GF-D8 (cell line): ENCODE results near the gene PGF.

Source experiments
- DNase-seq: peaks from one replicate; lab custom pipeline; 2025; lab: John Stamatoyannopoulos, UW

PGF gene

GRCh38 chr14:74919421-74920165 is 35.8 kb downstream of the PGF start:
- DNase-seq, result no peak

GRCh38 chr14:74918380-74918779 is 37.0 kb downstream of the PGF start:
- no peak for DNase-seq

GRCh38 chr14:74917646-74918081 is 37.7 kb downstream of the PGF start:
- DNase-seq, result no peak

- no peak for DNase-seq
Measured at GRCh38 chr14:74917178-74917543, 38.2 kb downstream of the PGF start.

- DNase-seq, result no peak
Measured at GRCh38 chr14:74915826-74916225, 39.6 kb downstream of the PGF start.

GRCh38 chr14:74915426-74915825 is 40.0 kb downstream of the PGF start:
- no peak for DNase-seq

- no peak for DNase-seq
Measured at GRCh38 chr14:74913986-74914573, 41.3 kb downstream of the PGF start.

GRCh38 chr14:74913393-74913910 is 41.9 kb downstream of the PGF start:
- no peak for DNase-seq

GRCh38 chr14:74912801-74913200 is 42.6 kb downstream of the PGF start:
- DNase-seq, result no peak

- DNase-seq, result no peak
Measured at GRCh38 chr14:74912111-74912510, 43.3 kb downstream of the PGF start.

- DNase-seq, result no peak
Measured at GRCh38 chr14:74911704-74912103, 43.7 kb downstream of the PGF start.

GRCh38 chr14:74911221-74911620 is 44.2 kb downstream of the PGF start:
- no peak for DNase-seq

GRCh38 chr14:74910556-74910955 is 44.8 kb downstream of the PGF start:
- DNase-seq, result no peak

- DNase-seq, result no peak
Measured at GRCh38 chr14:74909911-74910310, 45.5 kb downstream of the PGF start.

GRCh38 chr14:74909501-74909900 is 45.9 kb downstream of the PGF start:
- DNase-seq, result no peak

- no peak for DNase-seq
Measured at GRCh38 chr14:74908861-74909341, 46.5 kb downstream of the PGF start.

GRCh38 chr14:74907744-74908143 is 47.7 kb downstream of the PGF start:
- no peak for DNase-seq

GRCh38 chr14:74906925-74907521 is 48.4 kb downstream of the PGF start:
- no peak for DNase-seq

GRCh38 chr14:74905595-74906142 is 49.7 kb downstream of the PGF start:
- no peak for DNase-seq

- no peak for DNase-seq
Measured at GRCh38 chr14:74904635-74905503, 50.5 kb downstream of the PGF start.

- no peak for DNase-seq
Measured at GRCh38 chr14:74902941-74903705, 52.3 kb downstream of the PGF start.
